CD4-positive, alpha-beta T cell treated with Interleukin-6 at 100 ng/mL for 8 hours (primary cell): Measurements from ENCODE around the gene IER5L.
"Not testable (repeated sequence)": the region's sequence is repeated elsewhere in the genome, so short reads cannot be mapped to it uniquely, and the experiment has no call there.

Experiments
- DNase-seq: peaks from one replicate; pipeline ENCODE4 v3.0.0-alpha.2; 2020; ENCODE audit warnings: mixed read lengths, low spot score

The IER5L gene

DNA sequence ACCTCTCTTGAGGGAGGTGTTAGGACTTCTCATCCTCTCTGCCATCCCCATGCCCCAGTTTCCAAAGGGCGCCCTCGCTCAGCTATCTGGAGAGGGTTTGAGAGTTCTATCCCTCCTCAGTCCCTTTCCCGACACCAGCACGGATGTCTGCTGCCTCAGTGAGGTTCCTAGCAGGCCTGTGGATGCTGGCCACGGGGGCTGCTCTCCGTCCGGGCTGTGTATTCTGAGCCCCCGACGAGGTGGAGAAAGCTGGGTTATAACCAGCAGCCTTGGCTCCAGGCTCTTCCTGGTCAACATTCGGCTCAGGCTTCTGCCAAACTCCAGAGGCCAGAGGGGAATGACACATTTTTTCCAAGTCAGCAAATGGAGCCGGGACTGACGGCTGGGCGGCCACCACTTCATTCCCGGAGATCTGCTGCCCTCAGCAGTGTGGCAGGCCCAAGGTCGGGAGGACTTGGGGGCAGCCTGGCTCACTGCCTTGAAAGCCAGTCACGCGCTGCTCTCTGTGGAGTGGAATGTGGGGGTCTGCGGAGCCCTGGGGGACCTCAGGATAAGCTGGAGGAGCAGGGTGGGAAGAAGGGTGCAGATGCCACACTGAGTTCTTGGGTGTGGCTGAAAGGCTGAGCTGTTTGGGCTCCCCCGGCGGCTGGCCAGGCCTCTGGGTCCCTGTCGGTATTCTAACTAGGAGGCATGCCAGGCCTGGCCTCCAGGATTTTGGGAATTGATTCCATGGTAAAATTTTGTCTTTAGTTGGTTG lies 39.4 kb downstream of the IER5L start:
- DNase-seq, result no peak

- no peak for DNase-seq
Measured at GRCh38 chr9:129138144-129138462, 40.0 kb downstream of the IER5L start.

- DNase-seq, result no peak
Measured at GRCh38 chr9:129137292-129138143, 40.5 kb downstream of the IER5L start.

DNA sequence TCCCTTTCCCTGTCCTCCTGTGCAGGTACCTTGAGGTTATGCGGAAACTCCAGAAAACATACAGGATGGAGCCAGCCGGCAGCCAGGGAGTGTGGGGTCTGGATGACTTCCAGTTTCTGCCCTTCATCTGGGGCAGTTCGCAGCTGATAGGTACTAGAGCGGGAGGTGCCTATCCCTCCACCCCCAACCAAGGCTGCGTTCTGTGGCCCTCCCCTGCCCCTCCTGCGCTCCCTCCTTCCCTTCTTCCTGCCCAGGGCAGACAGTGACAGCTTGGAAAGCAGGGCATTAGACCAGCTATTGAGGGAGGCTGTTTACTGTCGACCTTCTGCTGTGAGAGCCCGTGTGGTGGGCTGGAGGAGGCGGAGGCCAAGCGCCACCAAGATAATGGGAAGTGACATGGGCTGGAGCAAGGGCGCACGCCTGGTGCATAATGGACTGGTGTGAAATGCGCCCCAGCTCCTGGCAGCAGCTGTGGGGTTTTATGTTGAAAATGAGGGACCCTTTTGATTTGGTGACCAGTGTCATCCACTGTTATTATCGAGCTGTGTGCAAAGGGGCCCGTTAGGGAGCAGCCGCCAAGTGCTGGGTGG lies 41.5 kb downstream of the IER5L start:
- no peak for DNase-seq

GRCh38 chr9:129135476-129135875 lies 42.6 kb downstream of the IER5L start:
- DNase-seq, result no peak

DNA sequence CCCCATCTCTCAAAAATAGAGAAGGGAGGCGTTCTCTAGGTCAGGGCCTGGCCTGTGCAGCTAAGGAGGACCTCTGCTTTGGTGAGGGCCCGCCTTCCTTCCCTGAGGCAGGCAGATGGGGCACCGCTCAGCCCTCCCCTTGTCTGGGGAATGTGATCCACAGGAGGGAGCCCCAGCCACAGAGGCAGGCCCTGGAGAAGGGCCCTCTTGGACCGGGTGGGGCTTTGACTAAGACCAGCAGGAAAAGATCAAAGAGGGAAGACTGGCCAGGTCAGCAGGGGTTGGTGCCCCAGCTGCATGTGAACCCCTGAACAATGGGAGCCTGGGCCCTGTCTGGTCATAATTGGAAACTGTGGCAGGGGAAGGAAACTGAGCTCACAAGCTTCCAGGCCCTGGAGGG lies 45.0 kb downstream of the IER5L start:
- no peak for DNase-seq

- peak; percentile 83 for DNase-seq
Measured at GRCh38 chr9:129131300-129132145, 46.5 kb downstream of the IER5L start.

- no peak for DNase-seq
Measured at GRCh38 chr9:129130791-129131190, 47.3 kb downstream of the IER5L start.

- not testable (repeated sequence) for DNase-seq
Measured at GRCh38 chr9:129130271-129130670, 47.8 kb downstream of the IER5L start.

DNA sequence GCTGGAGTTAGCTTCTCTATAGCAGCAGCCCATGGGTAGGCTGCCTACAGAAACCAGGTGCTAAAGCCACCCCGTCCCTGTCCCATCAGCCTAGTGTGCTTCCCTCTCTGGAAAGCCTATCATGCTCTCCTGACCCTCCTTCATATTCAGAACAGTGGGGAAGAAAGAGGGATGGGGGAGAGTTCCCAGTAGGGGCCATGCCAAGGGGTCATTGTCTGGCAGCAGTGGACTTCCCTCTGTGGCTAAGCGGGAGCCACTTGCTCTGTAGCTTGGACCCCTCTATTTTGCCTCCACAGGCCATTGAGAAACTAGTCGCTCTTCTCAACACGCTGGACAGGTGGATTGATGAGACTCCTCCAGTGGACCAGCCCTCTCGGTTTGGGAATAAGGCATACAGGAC lies 49.4 kb downstream of the IER5L start:
- DNase-seq, result no peak

DNA sequence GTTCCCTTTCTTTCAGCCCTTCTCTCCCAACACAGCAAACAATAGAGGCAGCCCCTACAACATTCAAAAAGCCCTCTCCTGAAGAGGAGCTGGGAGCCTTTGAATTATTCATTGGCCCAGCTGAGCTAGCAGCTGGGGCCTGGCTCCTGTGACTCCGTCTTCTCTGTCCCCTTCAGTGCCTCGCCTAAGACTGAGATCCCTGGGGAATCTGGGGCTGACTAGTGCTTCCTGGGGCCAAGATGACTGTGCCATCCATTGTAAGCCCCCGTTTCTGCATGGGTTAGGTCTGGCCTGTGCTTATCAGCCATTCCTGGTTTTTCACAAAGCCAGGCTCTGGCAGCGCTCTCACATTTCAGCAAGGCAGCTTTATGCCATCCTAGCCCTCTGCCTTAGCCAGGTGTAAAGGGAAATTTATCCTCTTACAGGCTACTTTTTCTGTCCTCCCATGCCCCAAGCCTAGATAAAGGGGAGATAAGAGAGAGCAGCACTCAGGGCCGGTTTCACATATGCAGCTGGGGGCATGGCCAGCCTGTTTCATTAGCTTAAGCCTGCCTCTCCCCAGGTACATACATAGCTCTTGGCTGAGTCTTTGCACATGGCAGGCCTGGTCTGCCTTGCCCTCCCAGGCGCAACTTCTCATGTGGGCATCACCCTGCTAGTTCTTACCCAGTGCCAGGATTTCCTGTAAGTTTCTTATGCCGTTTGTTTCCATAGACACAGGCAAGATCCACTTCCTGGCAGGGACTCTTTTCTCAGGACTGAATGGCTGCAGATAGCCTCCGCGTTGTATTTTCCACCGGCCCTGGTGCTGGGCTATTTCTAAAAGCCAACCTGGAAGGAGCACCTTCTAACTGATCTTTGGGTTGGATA lies 51.1 kb downstream of the IER5L start:
- DNase-seq, result no peak
